ENCODE data around the gene EGF. TPM values are rescaled to one million over a fixed set of nuclear protein-coding genes. Genes with fewer than 3 reads are reported as not detected.
A peak's percentile ranks its signal among the peaks of the same experiment; 100 is the strongest.
"Not testable (repeated sequence)": the region's sequence is repeated elsewhere in the genome, so short reads cannot be mapped to it uniquely, and the experiment has no call there.

Gene EGF
- total RNA-seq, 2 experiments from 2014 or later = not detected

GRCh38 chr4:109947918-109948317 lies 35.2 kb downstream of the EGF start:
- H4K20me1 ChIP-seq (ENCODE audit: insufficient read depth, low read length) = no peaks in the 10 kb centered on the region
- POLR2A ChIA-PET = interaction anchor here (1.5 kb wide), 1 partner anchor 25 kb away, joined by 4 read pairs; no protein-coding TSS in a partner anchor
- H3K4me1 ChIP-seq (ENCODE audit: insufficient read depth, low read length, poor library complexity, severe bottlenecking) = no peaks in the 10 kb centered on the region
- no peaks in the 10 kb centered on the region for H3K36me3 ChIP-seq (ENCODE audit: insufficient read depth, low read length)
- intact Hi-C loops (cut with micrococcal nuclease; ENCODE audit: unreplicated experiment) = no loop called here
- no peak for TF ChIP-seq CTCF (conservative IDR thresholded peaks at IDR 0.05; ENCODE audit: low read length)
- no peak for TF ChIP-seq EZH2phosphoT487 (IDR thresholded peaks at IDR 0.05; ENCODE audit: borderline replicate concordance, low read depth, low read length)
- H3K4me3 ChIP-seq (ENCODE audit: low read depth, low read length, poor library complexity, severe bottlenecking) = no peak overlapping the region
- CTCF ChIA-PET (ENCODE audit: unreplicated experiment) = no interaction called here
- H3K4me2 ChIP-seq (ENCODE audit: low read length) = no peak overlapping the region
- no peak for DNase-seq (ENCODE audit: low spot score)
- no peak overlapping the region for H3K27ac ChIP-seq (ENCODE audit: low read depth, low read length, poor library complexity, severe bottlenecking)
- H3K79me2 ChIP-seq (ENCODE audit: insufficient read depth, low read depth, low read length) = no peaks in the 10 kb centered on the region
- no peaks in the 10 kb centered on the region for H3K9me3 ChIP-seq (ENCODE audit: low read length)
- H2AFZ ChIP-seq (ENCODE audit: low read length) = 0 out of 2 replicates have a peak overlapping the region, but pooled peaks have one; percentile 29
- H3K9me2 ChIP-seq (ENCODE audit: insufficient read depth, low read length) = no peaks in the 10 kb centered on the region
- no TSS peak for BruUV-seq (replicated peaks)

- H4K20me1 ChIP-seq (ENCODE audit: insufficient read depth, low read length); DNase-seq (ENCODE audit: low spot score); BruUV-seq (replicated peaks); H3K36me3 ChIP-seq (ENCODE audit: insufficient read depth, low read length); H3K4me1 ChIP-seq (ENCODE audit: insufficient read depth, low read length, poor library complexity, severe bottlenecking); H3K9me2 ChIP-seq (ENCODE audit: insufficient read depth, low read length); H2AFZ ChIP-seq (ENCODE audit: low read length); H3K79me2 ChIP-seq (ENCODE audit: insufficient read depth, low read depth, low read length); intact Hi-C loops (cut with micrococcal nuclease; ENCODE audit: unreplicated experiment); H3K27ac ChIP-seq (ENCODE audit: low read depth, low read length, poor library complexity, severe bottlenecking); CTCF ChIA-PET (ENCODE audit: unreplicated experiment); H3K4me3 ChIP-seq (ENCODE audit: low read depth, low read length, poor library complexity, severe bottlenecking); H3K9me3 ChIP-seq (ENCODE audit: low read length); H3K4me2 ChIP-seq (ENCODE audit: low read length): not testable (repeated sequence)
- POLR2A ChIA-PET = interaction anchor here (0.6 to 1.5 kb wide), 6 partner anchors 10 to 703 kb away, joined by 3 to 5 read pairs (median 3); no protein-coding TSS in a partner anchor
Observed at GRCh38 chr4:109949099-109949718, 36.5 kb downstream of the EGF start.

GRCh38 chr4:109952612-109953011 lies 39.9 kb downstream of the EGF start:
- Histone ChIP-seq H2AFZ (ENCODE audit: low read length) (no peak overlapping the region), H3K9me2 (ENCODE audit: insufficient read depth, low read length) (no peaks in the 10 kb centered on the region), H4K20me1 (ENCODE audit: insufficient read depth, low read length) (no peaks in the 10 kb centered on the region), H3K36me3 (ENCODE audit: insufficient read depth, low read length) (no peaks in the 10 kb centered on the region), H3K27ac (ENCODE audit: low read depth, low read length, poor library complexity, severe bottlenecking) (no peak overlapping the region), H3K4me3 (ENCODE audit: low read depth, low read length, poor library complexity, severe bottlenecking) (no peak overlapping the region), H3K79me2 (ENCODE audit: insufficient read depth, low read depth, low read length) (no peaks in the 10 kb centered on the region), H3K4me2 (ENCODE audit: low read length) (no peak overlapping the region), H3K4me1 (ENCODE audit: insufficient read depth, low read length, poor library complexity, severe bottlenecking) (no peaks in the 10 kb centered on the region), H3K9me3 (ENCODE audit: low read length) (no peaks in the 10 kb centered on the region)
- intact Hi-C loops (cut with micrococcal nuclease; ENCODE audit: unreplicated experiment) = no loop called here
- ChIA-PET POLR2A (no interaction called here), CTCF (ENCODE audit: unreplicated experiment) (no interaction called here)
- BruUV-seq (replicated peaks) = no TSS peak
- no peak for DNase-seq (ENCODE audit: low spot score)
- TF ChIP-seq CTCF (conservative IDR thresholded peaks at IDR 0.05; ENCODE audit: low read length) = no peak
- TF ChIP-seq EZH2phosphoT487 (IDR thresholded peaks at IDR 0.05; ENCODE audit: borderline replicate concordance, low read depth, low read length) = no peak

All from OCI-LY7 (cell line).